Vagina (tissue), 2 donors: Measurements from ENCODE around the gene NTF3.

Experiments used
- CTCF ChIP-seq, 3 experiments: fragments of 450-650 bp in 2 of 3; fragments of 200-600 bp in 1 of 3; sonication (generic) in 1 of 3; IDR thresholded peaks; one replicate each; pipeline ENCODE4 v1.5.1; 2017 to 2019; ENCODE audit warnings: antibody characterized with exemption in 3 of 3, mild to moderate bottlenecking in 2 of 3, moderate library complexity in 2 of 3
- POLR2A ChIP-seq, 2 donors: fragments of 450-650 bp; IDR thresholded peaks; one replicate each; pipeline ENCODE4 v1.6.1; 2017; ENCODE audit warnings: antibody characterized with exemption in 2 of 2, mild to moderate bottlenecking in 2 of 2, moderate library complexity in 2 of 2
- POLR2AphosphoS5 ChIP-seq, 2 donors: sonication (generic); formaldehyde crosslinking; IDR thresholded peaks; one replicate each; pipeline ENCODE4 v1.9.0; 2017; ENCODE audit warnings: antibody characterized with exemption in 2 of 2, mild to moderate bottlenecking in 2 of 2, low read depth in 1 of 2; ENCODE audit not compliant: insufficient read depth in 1 of 2

GRCh38 chr12:5537771-5538170, 105.9 kb downstream of the NTF3 start:
- TF ChIP-seq POLR2A (IDR thresholded peaks at IDR 0.05) (no peak), CTCF (IDR thresholded peaks at IDR 0.05) (no peak), POLR2AphosphoS5 (IDR thresholded peaks at IDR 0.05; ENCODE audit: insufficient read depth in 1 of 2, low read depth in 1 of 2) (no peak)
